HG03521 (cell line): ENCODE results near the gene TMTC1.
"Not testable (repeated sequence)": the region's sequence is repeated elsewhere in the genome, so short reads cannot be mapped to it uniquely, and the experiment has no call there.

Experiments used
- ATAC-seq: cut with Tn5 transposase; IDR thresholded peaks from one replicate; pipeline ENCODE4 v1.9.1; 2021; ENCODE audit warnings: mild to moderate bottlenecking, moderate library complexity; ENCODE audit not compliant: unreplicated experiment

The TMTC1 gene

DNA sequence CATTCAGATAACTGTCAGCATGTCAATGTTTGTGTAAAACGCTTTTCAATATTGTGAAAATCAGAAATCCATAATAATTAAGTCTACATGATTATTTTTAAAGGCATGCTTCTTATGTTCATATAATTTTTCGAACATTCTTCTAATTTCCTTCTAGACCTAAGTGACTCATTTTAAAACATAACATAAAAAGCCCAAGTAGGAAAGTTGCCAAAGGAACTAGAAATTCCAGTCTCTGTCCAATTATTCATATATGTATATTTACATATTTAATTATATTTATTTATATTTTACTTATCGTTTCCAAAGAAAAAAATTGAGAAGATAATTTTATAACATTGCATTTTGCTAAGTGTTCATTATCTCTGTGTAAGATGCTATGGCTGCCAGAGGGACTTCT is 110.4 kb downstream of the TMTC1 start:
- ATAC-seq = no peak

DNA sequence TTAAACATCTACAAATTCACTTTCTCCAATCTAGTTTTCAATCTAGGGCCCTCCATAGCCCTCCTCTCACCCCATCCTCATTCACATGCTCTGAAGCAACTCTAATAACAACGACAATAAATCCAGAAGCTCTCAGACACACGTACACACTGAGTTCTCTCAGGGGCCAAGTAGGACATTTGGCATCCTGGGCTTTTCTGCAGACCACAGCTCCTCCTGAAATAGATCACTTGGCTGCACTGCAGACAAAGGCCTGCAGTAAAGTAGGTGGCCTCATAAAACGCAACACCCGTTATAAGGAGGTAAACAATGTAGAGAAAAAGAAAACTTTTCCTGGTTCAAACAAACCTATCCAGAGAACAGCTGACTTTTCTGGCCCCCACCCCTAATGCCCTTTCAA is 111.2 kb downstream of the TMTC1 start:
- ATAC-seq = no peak

GRCh38 chr12:29671742-29672141 is 112.0 kb downstream of the TMTC1 start:
- ATAC-seq = no peak

DNA sequence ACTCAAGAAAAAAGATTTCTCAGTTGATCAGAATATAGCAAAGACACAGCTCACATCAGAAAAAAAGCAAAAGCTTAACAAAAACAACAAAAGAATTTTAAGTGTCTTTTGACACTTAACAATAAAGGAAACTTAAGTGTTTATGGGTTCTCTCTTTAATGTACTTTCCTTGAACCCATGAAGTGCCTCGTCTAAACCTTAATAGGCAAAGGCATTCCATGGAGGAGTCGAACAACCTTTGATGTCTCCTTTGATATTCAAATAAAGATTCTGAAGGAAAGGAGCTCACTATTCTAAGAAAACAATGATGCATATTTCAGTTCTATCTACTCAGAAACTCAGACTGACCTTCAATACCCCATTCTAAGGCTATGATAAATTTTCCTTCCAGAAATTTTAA is 116.7 kb downstream of the TMTC1 start:
- ATAC-seq = no peak

DNA sequence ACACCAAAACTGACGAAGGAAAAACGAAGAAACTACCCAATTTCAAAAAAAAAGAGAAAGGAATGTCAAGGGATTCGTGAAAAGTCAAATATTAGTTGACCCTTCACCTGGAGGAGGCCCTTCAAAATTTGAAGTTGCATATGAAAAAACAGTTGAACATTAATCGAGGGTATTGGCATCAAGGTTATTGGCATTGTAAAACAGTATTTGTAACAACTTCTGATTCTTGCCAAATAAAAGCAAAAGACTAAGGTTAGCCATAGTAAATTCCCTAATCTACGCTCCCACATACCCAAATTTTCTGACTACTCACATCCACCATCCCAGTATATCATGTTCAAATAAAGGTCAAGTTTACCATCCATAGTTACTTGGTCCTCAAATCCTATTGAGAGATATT is 118.6 kb downstream of the TMTC1 start:
- ATAC-seq = no peak

DNA sequence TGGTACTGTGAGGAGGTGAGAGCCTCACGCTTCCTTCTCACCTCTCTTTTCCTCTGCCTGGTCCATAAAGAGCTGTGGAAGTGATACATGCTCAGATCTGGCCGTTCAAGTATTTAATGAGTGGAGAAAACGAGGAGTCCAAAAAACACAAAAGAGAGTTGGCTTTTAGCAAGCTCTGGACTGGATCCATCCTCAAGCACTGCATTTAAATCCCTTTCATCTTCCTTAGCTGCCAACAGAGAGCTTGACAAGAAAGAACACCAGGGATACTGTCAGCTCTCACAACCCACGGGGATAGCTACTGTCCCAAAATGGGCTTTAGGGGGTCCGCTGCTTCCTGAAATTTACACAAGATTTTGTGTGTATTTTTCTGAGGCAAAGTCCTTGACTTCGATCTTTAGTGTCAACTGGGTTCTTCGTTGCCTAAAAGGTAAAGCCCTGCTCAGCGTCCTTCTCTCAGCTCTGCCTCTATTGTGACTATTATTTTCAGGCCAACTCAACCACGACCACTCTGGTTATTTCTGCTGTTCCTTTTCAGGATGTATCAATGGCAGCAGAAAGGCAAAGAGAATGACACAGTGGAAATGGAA is 120.9 kb downstream of the TMTC1 start:
- no peak for ATAC-seq

- ATAC-seq = no peak
These were observed 122.9 kb downstream of the TMTC1 start for GRCh38 chr12:29660847-29661246.

- ATAC-seq = no peak
These were observed 126.8 kb downstream of the TMTC1 start for GRCh38 chr12:29656762-29657538.

DNA sequence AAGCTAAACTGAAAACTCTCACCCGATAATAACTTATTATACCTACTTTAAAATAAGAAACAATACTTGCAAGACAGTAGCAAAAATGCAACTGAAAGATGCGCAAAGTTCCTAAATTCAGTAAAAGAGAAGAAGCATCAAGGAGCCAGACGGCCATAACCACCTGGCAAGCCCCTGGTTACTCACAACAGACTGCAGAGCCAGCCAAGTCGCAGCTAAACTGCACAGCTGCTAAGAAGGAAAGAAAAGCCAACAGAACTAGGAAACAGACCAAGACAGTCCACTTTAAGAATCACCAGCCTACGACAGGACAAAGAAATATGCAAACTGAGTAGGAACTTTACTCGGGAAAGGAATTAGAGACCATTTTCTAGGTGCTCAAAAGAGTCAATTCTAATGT is 127.9 kb downstream of the TMTC1 start:
- no peak for ATAC-seq

GRCh38 chr12:29653286-29653685 is 130.5 kb downstream of the TMTC1 start:
- no peak for ATAC-seq

- no peak for ATAC-seq
These were observed 133.4 kb downstream of the TMTC1 start for GRCh38 chr12:29650371-29650770.

DNA sequence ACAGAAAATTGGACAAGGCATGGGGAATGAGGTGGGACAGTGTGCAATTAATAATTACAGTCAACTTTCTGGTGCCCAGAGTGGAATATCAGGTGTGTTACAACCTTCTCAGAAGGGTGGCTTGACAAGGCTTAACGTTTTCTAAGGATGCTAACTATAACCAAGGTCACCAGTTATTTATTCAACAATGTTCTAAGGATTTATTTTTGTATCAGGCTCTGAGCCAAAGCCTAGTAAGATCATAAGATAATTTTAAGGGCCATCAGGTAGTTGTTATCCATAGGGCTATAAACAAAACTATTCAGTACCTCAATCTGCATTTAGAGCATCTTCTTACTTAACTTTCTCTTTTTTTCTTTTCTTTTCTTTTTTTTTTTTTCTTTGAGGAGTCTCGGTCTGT is 134.0 kb downstream of the TMTC1 start:
- no peak for ATAC-seq

GRCh38 chr12:29644536-29645162 is 139.1 kb downstream of the TMTC1 start:
- no peak for ATAC-seq

GRCh38 chr12:29640589-29641345 is 143.0 kb downstream of the TMTC1 start:
- no peak for ATAC-seq

DNA sequence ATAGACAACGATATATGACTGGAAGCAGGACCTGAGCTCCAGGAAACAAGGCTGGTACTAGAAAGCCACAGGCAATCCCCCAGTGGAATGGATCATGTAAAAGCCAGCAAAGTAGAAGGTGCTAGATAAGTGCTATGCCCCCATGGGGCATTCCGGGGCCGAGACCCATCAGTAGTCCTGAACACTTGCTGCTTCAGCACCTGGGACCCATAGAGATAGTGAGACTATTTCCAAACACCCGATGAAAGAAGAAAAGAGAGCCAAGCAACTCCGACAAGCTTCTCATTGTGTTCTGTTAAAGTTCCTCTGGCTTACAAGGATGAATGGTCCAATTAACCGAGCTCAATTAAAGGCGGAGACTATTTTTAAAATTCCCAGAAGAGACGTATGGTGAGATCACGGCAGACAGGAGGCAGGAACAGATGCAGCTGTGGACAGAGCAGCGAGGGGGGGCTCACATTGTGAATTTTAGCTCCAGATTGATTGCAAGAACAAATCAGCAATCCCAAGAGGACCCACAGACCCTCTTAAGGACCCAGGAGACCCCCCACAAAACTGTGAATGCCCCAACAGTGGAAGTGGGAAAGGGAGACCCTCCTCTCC is 143.7 kb downstream of the TMTC1 start:
- no peak for ATAC-seq

GRCh38 chr12:29638528-29638927 is 145.2 kb downstream of the TMTC1 start:
- ATAC-seq = no peak

DNA sequence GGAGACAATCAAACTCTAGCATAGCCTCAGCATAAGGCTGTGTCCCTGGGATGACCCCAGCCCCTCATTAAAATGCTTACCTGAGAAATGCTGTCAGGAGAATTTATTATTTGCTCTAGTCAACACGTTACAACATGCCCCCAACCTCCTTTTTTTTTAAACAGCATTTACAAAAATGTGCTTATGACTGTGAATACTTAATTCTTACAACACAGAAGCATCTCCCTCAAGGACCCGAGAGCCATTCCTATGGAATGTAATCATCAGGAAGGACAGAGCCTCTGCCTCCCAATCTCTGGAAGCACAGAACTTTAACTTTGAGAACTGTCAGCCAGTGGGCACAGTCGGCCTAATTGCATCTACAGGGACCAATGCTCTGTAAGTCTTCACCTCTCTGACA is 149.7 kb downstream of the TMTC1 start:
- ATAC-seq = no peak

DNA sequence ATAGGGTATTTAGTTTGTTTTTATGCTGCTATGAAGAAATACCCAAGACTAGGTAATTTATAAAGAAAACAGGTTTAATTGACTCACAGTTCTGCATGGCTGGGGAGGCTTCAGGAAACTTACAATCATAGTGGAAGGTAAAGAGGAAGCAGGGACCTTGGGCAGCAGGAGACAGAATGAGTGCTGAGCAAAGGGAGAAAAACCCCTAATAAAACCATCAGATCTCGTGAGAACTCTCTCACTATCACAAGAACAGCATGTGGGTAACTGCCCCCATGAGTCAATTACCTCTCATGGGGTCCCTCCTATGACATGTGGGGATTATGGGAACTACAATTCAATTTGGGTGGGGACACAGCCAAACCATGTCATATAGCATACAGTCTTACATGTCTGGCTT is 153.6 kb downstream of the TMTC1 start:
- ATAC-seq = not testable (repeated sequence)

DNA sequence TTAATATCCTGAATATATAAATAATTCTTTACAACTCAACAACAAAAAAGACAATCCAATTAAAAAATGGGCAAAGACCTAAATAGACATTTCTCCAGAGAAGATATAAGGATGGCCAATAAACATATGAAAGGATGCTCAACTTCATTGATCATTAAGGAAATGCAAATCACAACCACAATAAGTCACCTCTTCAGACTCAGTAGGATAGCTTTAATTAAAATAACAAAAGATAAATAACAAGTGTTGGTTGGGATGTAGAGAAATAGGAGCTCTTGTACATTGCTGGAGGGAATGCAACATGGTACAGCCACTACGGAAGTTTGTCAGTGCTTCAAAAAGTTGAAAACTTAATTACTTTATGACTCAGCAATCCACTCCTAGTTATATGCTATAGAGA is 156.5 kb downstream of the TMTC1 start:
- no peak for ATAC-seq

DNA sequence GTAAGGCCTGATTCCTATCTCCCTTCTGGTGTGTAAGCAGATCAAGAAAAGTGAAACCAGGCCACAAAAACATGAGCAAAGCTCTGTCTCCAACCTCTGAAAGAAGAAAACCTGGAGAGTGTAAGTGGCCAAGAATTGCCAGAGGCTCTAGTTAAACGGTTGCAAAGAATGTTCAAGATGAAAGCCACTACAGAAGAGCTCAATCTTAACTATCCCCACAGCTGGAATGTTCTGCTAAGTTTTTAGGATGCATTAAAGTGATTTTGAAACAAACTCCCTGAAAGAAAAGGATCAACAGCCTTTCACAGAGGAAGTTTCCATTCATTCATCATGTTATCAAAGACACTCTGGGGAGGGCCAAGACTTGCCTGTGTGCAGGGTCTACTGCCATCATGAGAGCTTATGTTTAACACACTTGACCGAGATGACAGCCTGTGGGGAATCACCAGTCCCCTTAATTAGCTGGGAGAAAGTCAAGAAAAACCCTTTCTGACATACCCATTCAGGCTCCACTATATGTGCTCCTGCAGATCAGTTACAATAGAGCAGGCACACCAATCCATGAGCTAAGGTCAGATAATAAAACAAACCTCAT is 158.3 kb downstream of the TMTC1 start:
- ATAC-seq = no peak

DNA sequence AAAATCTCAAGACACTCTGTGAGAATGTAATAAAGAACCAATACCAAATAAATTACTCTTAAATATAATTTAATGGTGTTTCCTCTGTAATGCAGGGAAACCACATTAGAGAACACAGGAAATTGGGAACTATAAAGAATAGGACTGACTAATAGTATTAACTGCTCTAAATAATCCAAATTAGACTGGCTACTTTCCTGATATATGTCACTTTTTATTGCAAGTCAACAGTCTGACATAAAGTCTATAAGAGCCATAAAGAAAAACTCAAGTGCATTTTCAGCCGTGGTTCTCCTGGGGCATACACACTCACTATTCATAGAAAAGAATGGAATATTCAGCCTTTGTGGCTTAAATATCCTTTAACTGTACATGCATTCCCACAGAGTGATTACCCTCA is 161.5 kb downstream of the TMTC1 start:
- no peak for ATAC-seq
